8988T (cell line): ENCODE data around the gene ZNF48.

ENCODE experiments used
- DNase-seq: peaks from one replicate; pipeline ENCODE4 v3.0.0; 2011

Gene ZNF48

GRCh38 chr16:30407804-30408534, 12.7 kb downstream of the ZNF48 start:
- no peak for DNase-seq

GRCh38 chr16:30409125-30410060, 14.2 kb downstream of the ZNF48 start:
- DNase-seq, result peak; percentile 58

- DNase-seq, result no peak
Measured at GRCh38 chr16:30413112-30413806, 18.0 kb downstream of the ZNF48 start.

GRCh38 chr16:30414159-30414558, 18.9 kb downstream of the ZNF48 start:
- no peak for DNase-seq

- DNase-seq, result no peak
Measured at GRCh38 chr16:30416047-30416603, 20.9 kb downstream of the ZNF48 start.

- no peak for DNase-seq
Measured at GRCh38 chr16:30416624-30417528, 21.7 kb downstream of the ZNF48 start.

GRCh38 chr16:30417529-30418349, 22.5 kb downstream of the ZNF48 start:
- DNase-seq, result peak; percentile 88

GRCh38 chr16:30418350-30419181, 23.3 kb downstream of the ZNF48 start:
- DNase-seq, result no peak

- DNase-seq, result no peak
Measured at GRCh38 chr16:30421010-30421409, 25.8 kb downstream of the ZNF48 start.

- DNase-seq, result no peak
Measured at GRCh38 chr16:30428055-30428454, 32.8 kb downstream of the ZNF48 start.

- DNase-seq, result no peak
Measured at GRCh38 chr16:30429418-30429677, 34.1 kb downstream of the ZNF48 start.

- peak; percentile 55 for DNase-seq
Measured at GRCh38 chr16:30429678-30430427, 34.6 kb downstream of the ZNF48 start, which contains the start of gene DCTPP1. TSS of gene DCTPP1 (minus strand) at chr16:30430030. CDS start at chr16:30429980, 50 bp downstream.

- DNase-seq, result no peak
Measured at GRCh38 chr16:30430428-30430970, 35.3 kb downstream of the ZNF48 start.

- no peak for DNase-seq
Measured at GRCh38 chr16:30434852-30435251, 39.6 kb downstream of the ZNF48 start.

GRCh38 chr16:30437511-30438046, 42.4 kb downstream of the ZNF48 start:
- DNase-seq, result no peak

GRCh38 chr16:30438835-30439234, 43.6 kb downstream of the ZNF48 start:
- DNase-seq, result no peak

- no peak for DNase-seq
Measured at GRCh38 chr16:30439720-30440348, 44.6 kb downstream of the ZNF48 start.

- no peak for DNase-seq
Measured at GRCh38 chr16:30443631-30444030, 48.4 kb downstream of the ZNF48 start.
